Fibroblast of the aortic adventitia (primary cell): ENCODE results near the gene POLD3. TPM values are rescaled to one million over a fixed set of nuclear protein-coding genes. Genes with fewer than 3 reads are reported as not detected.

ENCODE experiments used
- DNase-seq: peaks from one replicate; pipeline ENCODE4 v3.0.0-alpha.2; 2010; ENCODE audit warnings: low read depth
- H3K4me3 ChIP-seq: 2 replicates; pipeline ENCODE4 v1.5.1; 2011; ENCODE audit warnings: low read depth, mild to moderate bottlenecking, control low read depth, low read length, moderate library complexity
- CTCF ChIP-seq: IDR thresholded peaks from 2 replicates; pipeline ENCODE4 v1.5.1; 2011; ENCODE audit warnings: mild to moderate bottlenecking, low read length, control low read depth, inconsistent platforms; ENCODE audit not compliant: insufficient read depth
- total RNA-seq: library from RNA; depleted of rRNA; stranded (reverse); fragments of >200 nt; gene quantifications from 2 replicates; pipeline ENCODE4 v1.2.3, GENCODE V29; 2012; ENCODE audit warnings: low replicate concordance

Gene POLD3
- total RNA-seq, 1 donor: 26.8 TPM

GRCh38 chr11:74678041-74678440 lies 85.7 kb downstream of the POLD3 start:
- no peak overlapping the region for H3K4me3 ChIP-seq
- no peak for DNase-seq
- TF ChIP-seq CTCF: no peak

- DNase-seq: peak; percentile 66
- no peak overlapping the region for H3K4me3 ChIP-seq
- no peak for TF ChIP-seq CTCF
Observed at GRCh38 chr11:74678591-74679512, 86.5 kb downstream of the POLD3 start.

- no peak overlapping the region for H3K4me3 ChIP-seq
- no peak for TF ChIP-seq CTCF
- DNase-seq: no peak
Observed at GRCh38 chr11:74679513-74679865, 87.1 kb downstream of the POLD3 start.

GRCh38 chr11:74680035-74680671 lies 87.8 kb downstream of the POLD3 start:
- no peak overlapping the region for H3K4me3 ChIP-seq
- DNase-seq: no peak
- TF ChIP-seq CTCF: no peak

GRCh38 chr11:74680703-74681531 lies 88.5 kb downstream of the POLD3 start:
- DNase-seq: no peak
- no peak overlapping the region for H3K4me3 ChIP-seq
- no peak for TF ChIP-seq CTCF
